IMR-90 (cell line): Measurements from ENCODE around the gene PLCD4. TPM values are rescaled to one million over a fixed set of nuclear protein-coding genes. Genes with fewer than 3 reads are reported as not detected.

Experiments used
- ATAC-seq: fragments of 200-7000 bp; cut with Tn5 transposase; 2 replicates; pipeline ENCODE4 v1.9.1; 2020; ENCODE audit warnings: low read depth, mild to moderate bottlenecking, moderate library complexity
- BruUV-seq: library from RNA; stranded (reverse); fragments of 400-500 nt; replicated peaks from 2 replicates; lab custom pipeline; 2021; lab: Mats Ljungman, UMichigan
- CTCF ChIA-PET: fragments of 300-600 bp; formaldehyde crosslinking; extraction: SDS; loops from one replicate; lab custom pipeline; 2021; ENCODE audit warnings: antibody characterized with exemption; lab: Yijun Ruan, JAX
- POLR2A ChIA-PET: fragments of 300-600 bp; sonication (Branson Sonifier 250); formaldehyde crosslinking; loops from one replicate; lab custom pipeline; 2022; ENCODE audit warnings: antibody characterized with exemption; ENCODE audit not compliant: unreplicated experiment; lab: Charles Lee
- DNase-seq: peaks from one replicate; pipeline ENCODE4 v3.0.0; 2013
- H2AFZ ChIP-seq: replicated peaks from 2 replicates; pipeline ENCODE3; 2013; ENCODE audit warnings: low read length, mild to moderate bottlenecking; ENCODE audit not compliant: poor library complexity
- H2AK5ac ChIP-seq: 2 replicates; pipeline ENCODE4 v1.6.1; 2013; ENCODE audit warnings: low read depth, low read length, inconsistent platforms
- H2AK9ac ChIP-seq: replicated peaks from 2 replicates; pipeline ENCODE3; 2013; ENCODE audit warnings: mild to moderate bottlenecking, low read depth, low read length, moderate library complexity; ENCODE audit not compliant: poor library complexity
- H2BK120ac ChIP-seq: 2 replicates; pipeline ENCODE4 v1.6.1; 2013; ENCODE audit warnings: low read depth, low read length, inconsistent platforms
- H2BK15ac ChIP-seq: 3 replicates; pipeline ENCODE4 v1.6.1; 2013; ENCODE audit warnings: low read depth, low read length, inconsistent platforms
- H2BK20ac ChIP-seq: 2 replicates; pipeline ENCODE4 v1.6.1; 2013; ENCODE audit warnings: low read depth, mild to moderate bottlenecking, inconsistent platforms, low read length, moderate library complexity
- H2BK5ac ChIP-seq: 2 replicates; pipeline ENCODE4 v1.6.1; 2013; ENCODE audit warnings: mild to moderate bottlenecking, low read depth, low read length, inconsistent platforms; ENCODE audit not compliant: poor library complexity, severe bottlenecking
- H3K14ac ChIP-seq: replicated peaks from 2 replicates; pipeline ENCODE4 v1.6.1; 2013; ENCODE audit warnings: low read depth, low read length, inconsistent platforms
- H3K18ac ChIP-seq: 2 replicates; pipeline ENCODE4 v1.6.1; 2013; ENCODE audit warnings: low read depth, low read length, control low read depth
- H3K23ac ChIP-seq: 2 replicates; pipeline ENCODE4 v1.6.1; 2013; ENCODE audit warnings: low read depth, low read length, inconsistent platforms
- H3K27ac ChIP-seq: 2 replicates; pipeline ENCODE4 v1.5.1; 2013; ENCODE audit warnings: mild to moderate bottlenecking, control low read depth, low read length; ENCODE audit not compliant: insufficient read depth
- H3K27me3 ChIP-seq: 2 replicates; pipeline ENCODE4 v1.6.1; 2013; ENCODE audit warnings: low read length; ENCODE audit not compliant: control insufficient read depth, insufficient read depth
- H3K36me3 ChIP-seq: 2 replicates; pipeline ENCODE4 v1.6.1; 2013; ENCODE audit warnings: low read length, mixed read lengths; ENCODE audit not compliant: control insufficient read depth, insufficient read depth
- H3K4ac ChIP-seq: 2 replicates; pipeline ENCODE4 v1.6.1; 2013; ENCODE audit warnings: low read depth, low read length, inconsistent platforms
- H3K4me1 ChIP-seq: 2 replicates; pipeline ENCODE4 v1.6.1; 2013; ENCODE audit warnings: low read length, mixed read lengths; ENCODE audit not compliant: control insufficient read depth, insufficient read depth
- H3K4me2 ChIP-seq: 2 replicates; pipeline ENCODE4 v1.6.1; 2013; ENCODE audit warnings: low read depth, mild to moderate bottlenecking, control low read depth, low read length, moderate library complexity
- H3K4me3 ChIP-seq: 2 replicates; pipeline ENCODE4 v1.5.1; 2013; ENCODE audit warnings: low read depth, mild to moderate bottlenecking, control low read depth, low read length, moderate library complexity; ENCODE audit not compliant: insufficient read depth
- H3K56ac ChIP-seq: 2 replicates; pipeline ENCODE4 v1.6.1; 2013; ENCODE audit warnings: low read length, inconsistent platforms; ENCODE audit not compliant: insufficient read depth; ENCODE audit errors: extremely low read depth
- H3K79me1 ChIP-seq, 2 experiments: 2 replicates each; pipeline ENCODE4 v1.6.1; 2013; ENCODE audit warnings: low read length in 2 of 2, inconsistent platforms in 1 of 2, low read depth in 1 of 2
- H3K9ac ChIP-seq: 2 replicates; pipeline ENCODE4 v1.6.1; 2013; ENCODE audit warnings: low read depth, low read length, control low read depth
- H3K9me1 ChIP-seq: 2 replicates; pipeline ENCODE4 v1.6.1; 2013; ENCODE audit warnings: low read length, inconsistent platforms; ENCODE audit not compliant: insufficient read depth
- H3K9me3 ChIP-seq: 2 replicates; pipeline ENCODE4 v1.6.1; 2013; ENCODE audit warnings: low read length; ENCODE audit not compliant: control insufficient read depth, insufficient read depth
- H4K20me1 ChIP-seq: 2 replicates; pipeline ENCODE4 v1.6.1; 2013; ENCODE audit warnings: low read length, inconsistent platforms; ENCODE audit not compliant: insufficient read depth
- H4K5ac ChIP-seq: 2 replicates; pipeline ENCODE4 v1.6.1; 2013; ENCODE audit warnings: mild to moderate bottlenecking, low read depth, low read length, control low read depth
- H4K8ac ChIP-seq, 2 experiments: 2 replicates each; pipeline ENCODE4 v1.6.1; 2013; ENCODE audit warnings: low read depth in 2 of 2, low read length in 2 of 2, control low read depth in 1 of 2, inconsistent platforms in 1 of 2
- H4K91ac ChIP-seq: 2 replicates; pipeline ENCODE4 v1.6.1; 2013; ENCODE audit warnings: low read depth, low read length, inconsistent platforms; ENCODE audit not compliant: insufficient read depth
- MAFK ChIP-seq: IDR thresholded peaks from 2 replicates; pipeline ENCODE4 v1.6.1; 2012; ENCODE audit warnings: low read depth, low read length, improper control_type of control experiment
- POLR2A ChIP-seq: IDR thresholded peaks from 2 replicates; pipeline ENCODE4 v1.6.1; 2012; ENCODE audit warnings: mild to moderate bottlenecking, low read depth, low read length
- WGBS, 2 experiments: methylation state at CpG; one replicate each; pipeline versions ENCODE4 v1.1.5 to v1.1.7; 2013; ENCODE audit warnings: missing lambda C conversion rate in 2 of 2; ENCODE audit not compliant: insufficient read length in 1 of 2; ENCODE audit errors: extremely low coverage in 2 of 2; 5-methylcytosine and 5-hydroxymethylcytosine counted together
- dilution Hi-C: fragments of 300-500 bp; cut with HindIII; formaldehyde crosslinking; loops from one replicate; pipeline ENCODE4 v1.14.3; 2018; ENCODE audit warnings: low sequenced_read_pairs; ENCODE audit not compliant: unreplicated experiment
- in situ Hi-C: fragments of 300-500 bp; cut with MboI; formaldehyde crosslinking; loops from 3 replicates; pipeline ENCODE4 v1.14.3; 2019; ENCODE audit warnings: low sequenced_read_pairs, inconsistent platforms, mixed read lengths
- intact Hi-C: fragments of 100-400 bp; cut with micrococcal nuclease; formaldehyde crosslinking; loops from 2 replicates; pipeline ENCODE4 v1.10.0; 2022
- polyA plus RNA-seq, 3 experiments: library from polyadenylated mRNA; depleted of rRNA; stranded (reverse); fragments of >200 nt; gene quantifications; 2 replicates each; pipeline ENCODE4 v1.2.3, GENCODE V29; 2012; ENCODE audit warnings: low replicate concordance in 1 of 3
- total RNA-seq: library from RNA; depleted of rRNA; stranded (reverse); fragments of >200 nt; gene quantifications from 2 replicates; pipeline ENCODE4 v1.2.3, GENCODE V29; 2012

PLCD4 gene
- total and polyA plus RNA-seq, 2 of the 4 experiments (the other 2 are of a cell fraction) = 1.9 to 2.0 TPM

- Histone ChIP-seq H3K4me1 (peaks cover 3% of the 10 kb centered on the region), H3K4me2 (no peak overlapping the region), H3K56ac (no peak overlapping the region), H2AFZ (no peak overlapping the region), H4K91ac (no peak overlapping the region), H4K20me1 (no peaks in the 10 kb centered on the region), H3K27ac (no peak overlapping the region), H3K4ac (no peak overlapping the region), H2AK9ac (no peak overlapping the region), H3K14ac (no peak overlapping the region), H2BK5ac (no peak overlapping the region), H3K18ac (no peak overlapping the region), H2BK20ac (no peak overlapping the region), H2BK15ac (no peak overlapping the region), H2AK5ac (no peak overlapping the region), H3K36me3 (no peaks in the 10 kb centered on the region), H3K79me1 (no peaks in the 10 kb centered on the region), H3K9ac (no peak overlapping the region), H4K8ac (no peak overlapping the region), H4K5ac (no peak overlapping the region), H3K4me3 (no peak overlapping the region), H3K9me1 (peaks cover 3% of the 10 kb centered on the region; the same call in 1 of the 2 replicates), H3K23ac (no peak overlapping the region), H3K9me3 (no peaks in the 10 kb centered on the region), H3K27me3 (no peaks in the 10 kb centered on the region), H2BK120ac (no peak overlapping the region)
- TF ChIP-seq MAFK (no peak), POLR2A (no peak)
- 100% methylated on average over 3 of the region's 4 CpGs; no CpG with 5 or more reads in 1 of the 2 experiments for WGBS, 2 experiments
- ChIA-PET CTCF (no interaction called here), POLR2A (no interaction called here)
- no peak for DNase-seq
- ATAC-seq = no peak
- intact Hi-C loops (no loop called here), dilution Hi-C loops (no loop called here), in situ Hi-C loops (no loop called here)
- BruUV-seq = no TSS peak
These were observed 20.2 kb downstream of the PLCD4 start for GRCh38 chr2:218627939-218628338.
